ENCODE measurements around the gene ST6GALNAC2. TPM values are rescaled to one million over a fixed set of nuclear protein-coding genes. Genes with fewer than 3 reads are reported as not detected.

ST6GALNAC2 gene
- total and polyA plus RNA-seq, 8 donors, result 2.1 to 30.2 (median 4.7) TPM

DNA sequence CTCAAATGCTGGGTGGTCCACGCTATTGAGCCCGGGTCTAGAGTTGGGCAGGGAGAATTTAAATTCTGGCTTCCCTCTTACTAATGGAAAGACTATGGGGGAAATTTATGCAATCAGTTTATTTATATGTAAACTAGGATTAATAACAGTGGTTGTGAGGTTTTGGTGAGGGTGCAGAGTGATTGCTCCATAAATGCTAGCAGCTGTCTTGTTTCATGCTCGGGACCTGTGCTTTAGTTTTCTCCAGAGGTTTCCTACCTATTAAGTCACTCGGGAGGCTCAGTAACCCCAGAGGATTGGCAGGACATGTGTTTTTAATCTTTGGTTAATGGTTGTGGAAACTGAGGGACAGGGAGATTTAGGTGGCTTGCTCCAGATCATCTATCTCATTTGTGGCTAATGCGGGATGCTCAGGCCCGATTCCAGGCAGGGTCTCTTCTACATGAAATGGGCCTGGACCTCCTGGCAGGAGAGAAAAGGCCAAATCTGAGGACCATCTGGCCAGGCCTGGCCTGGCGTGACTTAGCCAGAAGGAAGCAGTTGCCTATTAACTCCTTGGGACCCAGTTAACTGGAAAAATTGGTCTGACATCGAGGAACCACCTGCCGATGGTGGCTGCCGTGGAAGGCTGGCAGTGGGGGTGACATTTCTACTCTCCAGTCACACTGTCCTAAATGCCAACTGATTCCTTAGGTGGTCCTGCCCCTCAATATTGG lies 43.8 kb downstream of the ST6GALNAC2 start:
- H3K27me3 ChIP-seq, result peaks cover 10 to 51% of the 10 kb centered on the region in 2 donors
- H3K36me3 ChIP-seq, result no peaks in the 10 kb centered on the region
- no peak overlapping the region for H3K4me3 ChIP-seq
- no peak overlapping the region for H3K27ac ChIP-seq
- peaks cover 26 to 77% of the 10 kb centered on the region in 2 donors for H3K4me1 ChIP-seq
- DNase-seq (peak in 1 of 4 donors; percentile 30), ATAC-seq (no peak)
- TF ChIP-seq, protein P1, sequence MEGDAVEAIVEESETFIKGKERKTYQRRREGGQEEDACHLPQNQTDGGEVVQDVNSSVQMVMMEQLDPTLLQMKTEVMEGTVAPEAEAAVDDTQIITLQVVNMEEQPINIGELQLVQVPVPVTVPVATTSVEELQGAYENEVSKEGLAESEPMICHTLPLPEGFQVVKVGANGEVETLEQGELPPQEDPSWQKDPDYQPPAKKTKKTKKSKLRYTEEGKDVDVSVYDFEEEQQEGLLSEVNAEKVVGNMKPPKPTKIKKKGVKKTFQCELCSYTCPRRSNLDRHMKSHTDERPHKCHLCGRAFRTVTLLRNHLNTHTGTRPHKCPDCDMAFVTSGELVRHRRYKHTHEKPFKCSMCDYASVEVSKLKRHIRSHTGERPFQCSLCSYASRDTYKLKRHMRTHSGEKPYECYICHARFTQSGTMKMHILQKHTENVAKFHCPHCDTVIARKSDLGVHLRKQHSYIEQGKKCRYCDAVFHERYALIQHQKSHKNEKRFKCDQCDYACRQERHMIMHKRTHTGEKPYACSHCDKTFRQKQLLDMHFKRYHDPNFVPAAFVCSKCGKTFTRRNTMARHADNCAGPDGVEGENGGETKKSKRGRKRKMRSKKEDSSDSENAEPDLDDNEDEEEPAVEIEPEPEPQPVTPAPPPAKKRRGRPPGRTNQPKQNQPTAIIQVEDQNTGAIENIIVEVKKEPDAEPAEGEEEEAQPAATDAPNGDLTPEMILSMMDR (IDR thresholded peaks at IDR 0.05), result no peak
- intact Hi-C loops (cut with DNase I), result no loop called here
- no peaks in the 10 kb centered on the region for H3K9me3 ChIP-seq

DNA sequence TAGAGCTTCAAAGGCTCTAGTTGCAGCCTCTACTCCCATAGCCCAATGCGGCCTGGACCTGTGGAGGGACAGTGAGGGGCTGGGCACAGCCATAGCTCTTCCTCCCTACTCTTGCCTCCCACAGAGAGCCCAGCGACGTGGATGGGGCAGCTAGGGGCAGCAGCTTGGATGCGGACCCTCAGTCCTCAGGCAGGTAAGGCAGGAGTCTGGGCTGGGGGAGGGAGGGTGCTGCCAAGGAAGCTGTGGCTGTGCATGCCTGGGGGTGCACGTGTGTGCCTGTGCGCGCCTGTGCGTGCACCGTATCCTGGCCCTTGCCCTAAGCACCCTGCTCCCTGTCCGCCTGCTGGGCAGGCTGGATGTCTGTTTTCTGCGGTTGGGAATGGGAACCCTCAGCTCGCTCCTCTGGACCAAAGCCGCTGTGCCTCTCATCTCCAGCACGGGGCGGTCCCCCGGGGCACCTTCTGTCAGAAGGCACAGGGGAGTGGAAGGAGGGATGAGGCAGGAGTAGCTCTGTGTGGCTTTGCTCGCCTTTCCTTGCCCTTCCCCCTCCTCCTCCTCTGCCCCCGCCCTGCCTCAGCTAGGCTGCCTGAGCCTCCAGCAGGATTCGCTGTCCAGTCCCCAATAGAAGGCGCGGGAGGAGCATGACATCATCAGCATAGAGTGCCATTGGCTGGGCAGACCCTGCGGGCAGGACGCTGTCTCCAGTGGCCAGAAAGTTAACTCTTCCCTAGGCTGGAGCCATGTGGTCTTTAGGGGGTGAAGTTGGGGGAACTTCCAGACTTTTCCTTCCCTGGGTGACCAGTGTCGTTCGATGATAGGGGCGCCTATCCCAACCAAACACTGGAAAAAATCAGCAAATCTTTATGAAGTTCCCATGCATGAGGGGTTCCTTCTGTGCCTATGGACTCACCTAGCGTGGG lies 45.0 kb downstream of the ST6GALNAC2 start:
- peak overlapping the region; percentile 27 to 34 for H3K4me3 ChIP-seq

DNA sequence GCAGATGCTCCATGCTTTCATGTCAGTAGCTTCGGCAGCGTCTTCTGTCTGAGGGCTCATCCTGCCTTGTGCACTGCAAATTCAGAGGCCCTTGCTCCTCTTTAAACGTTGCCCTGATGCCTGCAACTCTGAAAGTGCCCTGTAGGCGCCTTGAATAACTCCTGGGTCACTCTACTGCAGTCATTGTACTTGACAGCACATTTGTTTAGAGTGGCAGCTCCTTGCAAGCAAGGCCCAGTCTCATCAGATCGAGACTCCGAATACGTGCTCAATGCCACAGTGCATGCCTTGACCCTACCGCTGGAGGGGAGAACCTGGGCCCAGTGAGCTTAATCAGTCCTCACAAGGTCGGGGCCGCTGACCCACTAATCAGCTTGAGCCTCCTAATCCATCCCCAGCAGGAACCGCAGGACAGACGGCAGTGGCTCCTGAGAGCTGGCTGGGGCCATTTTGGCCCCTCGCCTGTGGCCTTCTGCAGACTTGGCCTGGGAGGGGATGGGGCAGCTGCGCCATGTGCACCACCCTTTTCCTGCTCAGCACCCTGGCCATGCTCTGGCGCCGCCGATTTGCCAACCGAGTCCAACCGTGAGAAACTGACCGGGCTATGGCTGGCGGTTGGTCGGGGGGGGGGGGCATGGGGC lies 45.9 kb downstream of the ST6GALNAC2 start, which contains the start of gene PRCD:
Gene PRCD, plus strand, starts transcription at position 414 of the 641 bp plus-strand sequence. Its CDS starts 98 bp downstream, at position 512.
- ATAC-seq, result no peak
- no peaks in the 10 kb centered on the region for H3K36me3 ChIP-seq
- TF ChIP-seq, protein P1 (IDR thresholded peaks at IDR 0.05), result no peak
- H3K4me1 ChIP-seq, result peaks cover 22 to 57% of the 10 kb centered on the region in 2 donors
- H3K9me3 ChIP-seq, result no peaks in the 10 kb centered on the region
- intact Hi-C loops (cut with DNase I), result no loop called here
- H3K4me3 ChIP-seq, result peak within 1 kb of the TSS; percentile 27 to 34
- peaks cover 10 to 62% of the 10 kb centered on the region in 2 donors for H3K27me3 ChIP-seq
- no peak for DNase-seq
- no peak within 1 kb of the TSS for H3K27ac ChIP-seq

More for the DNA sequence above, 45.0 kb downstream of the ST6GALNAC2 start:
- DNase-seq, result peak; percentile 88 to 96 (median 94)
- no peak overlapping the region for H3K27ac ChIP-seq
- H3K9me3 ChIP-seq, result no peaks in the 10 kb centered on the region
- ATAC-seq, result peak; percentile 97
- peaks cover 10 to 62% of the 10 kb centered on the region in 2 donors for H3K27me3 ChIP-seq
- TF ChIP-seq, protein P1 (IDR thresholded peaks at IDR 0.05), result peak; percentile 20 to 23
- intact Hi-C loops (cut with DNase I), result no loop called here
- peaks cover 26 to 66% of the 10 kb centered on the region in 2 donors for H3K4me1 ChIP-seq
- H3K36me3 ChIP-seq, result no peaks in the 10 kb centered on the region

DNA sequence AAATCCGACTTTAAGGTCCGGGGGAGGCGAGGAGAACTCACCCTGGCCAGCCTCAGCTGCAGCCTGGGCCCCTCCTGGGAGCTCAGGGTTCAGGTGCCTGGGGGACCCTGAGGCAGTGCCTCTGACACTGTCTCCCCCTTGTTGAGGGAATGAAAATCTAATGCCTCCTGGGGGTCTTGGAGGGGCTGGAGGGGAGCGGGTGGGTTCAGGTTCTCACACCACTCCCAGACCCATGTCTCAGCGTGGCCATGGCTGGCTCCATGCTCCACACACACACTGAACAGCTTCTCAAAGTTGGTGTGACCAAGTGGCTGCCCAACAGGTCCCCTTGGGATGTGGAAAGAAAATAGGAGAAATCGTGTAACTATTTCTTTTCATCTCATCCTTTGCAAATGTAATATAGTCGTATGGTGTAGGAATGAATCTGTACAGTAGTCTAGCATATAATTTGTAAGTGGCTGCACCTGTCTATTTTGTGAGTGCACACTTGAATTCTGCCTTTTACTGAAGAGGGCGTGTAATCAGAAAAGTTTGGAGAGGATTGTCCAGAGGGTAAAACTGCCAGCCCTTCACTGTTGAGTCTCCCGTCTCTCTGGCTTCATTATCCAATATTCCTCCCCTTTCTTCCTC lies 46.6 kb downstream of the ST6GALNAC2 start:
- intact Hi-C loops (cut with DNase I), result no loop called here
- Histone ChIP-seq H3K9me3 (no peaks in the 10 kb centered on the region), H3K4me3 (no peak overlapping the region), H3K4me1 (peaks cover 16 to 51% of the 10 kb centered on the region in 2 donors), H3K27me3 (peaks cover 10 to 56% of the 10 kb centered on the region in 2 donors), H3K27ac (no peak overlapping the region), H3K36me3 (no peaks in the 10 kb centered on the region)
- ATAC-seq (no peak), DNase-seq (no peak)
- TF ChIP-seq, protein P1 (IDR thresholded peaks at IDR 0.05), result no peak
